GM23338 (cell line): ENCODE data around the gene SMOC2.

Source experiments
- CREB1 ChIP-seq: fragments of 250-450 bp; sonication (Bioruptor Pico); IDR thresholded peaks from 2 replicates; pipeline ENCODE4 v1.5.0; 2020; ENCODE audit warnings: low read depth, mild to moderate bottlenecking, moderate library complexity
- CTCF ChIP-seq, 2 experiments: fragments of 200-600 bp in 1 of 2; sonication (generic) in 1 of 2; conservative IDR thresholded peaks; 2 replicates each; pipeline versions ENCODE4 v1.5.1 to v1.6.1; 2016 to 2017; ENCODE audit warnings: antibody characterized with exemption in 2 of 2, low read depth in 2 of 2, mild to moderate bottlenecking in 2 of 2, moderate library complexity in 1 of 2
- EZH2 ChIP-seq: fragments of 200-600 bp; sonication (generic); IDR thresholded peaks from one replicate; pipeline ENCODE4 v1.8.0; 2017; ENCODE audit warnings: antibody characterized with exemption, mild to moderate bottlenecking, low read depth; ENCODE audit not compliant: unreplicated experiment
- EZH2phosphoT487 ChIP-seq: fragments of 200-600 bp; sonication (generic); IDR thresholded peaks from one replicate; pipeline ENCODE4 v1.8.1; 2018; ENCODE audit warnings: antibody characterized with exemption; ENCODE audit not compliant: unreplicated experiment
- JUNB ChIP-seq: IDR thresholded peaks from one replicate; pipeline ENCODE4 v1.6.1; 2016; ENCODE audit warnings: antibody characterized with exemption; ENCODE audit not compliant: unreplicated experiment
- NANOG ChIP-seq: IDR thresholded peaks from 2 replicates; pipeline ENCODE4 v1.6.1; 2016; ENCODE audit warnings: antibody characterized with exemption, borderline replicate concordance
- POLR2AphosphoS5 ChIP-seq: IDR thresholded peaks from 2 replicates; pipeline ENCODE4 v1.6.1; 2016; ENCODE audit warnings: antibody characterized with exemption, low read depth
- TF ChIP-seq, protein P1 (sequence below): IDR thresholded peaks from one replicate; pipeline ENCODE4 v1.6.1; 2018; ENCODE audit warnings: antibody characterized with exemption; ENCODE audit not compliant: unreplicated experiment

DNA sequence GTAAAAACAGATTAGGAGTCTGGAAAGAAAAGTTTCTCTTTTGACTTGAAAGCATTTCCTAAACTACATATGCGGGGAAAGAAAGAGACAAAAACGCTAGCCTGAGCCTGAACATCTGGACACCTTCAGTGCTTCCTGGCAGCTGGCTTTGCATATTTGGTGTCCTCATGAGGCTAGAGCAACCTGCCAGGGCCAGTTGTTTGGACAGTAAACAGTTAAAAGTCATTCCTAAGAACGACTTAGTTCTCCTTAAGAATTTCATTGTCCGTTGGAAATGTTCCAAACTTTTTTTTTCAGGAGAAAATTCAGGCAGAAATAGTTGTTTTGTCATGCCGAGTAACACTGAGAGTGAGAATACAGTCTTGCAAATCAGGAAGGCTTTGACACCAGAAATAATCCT, 199.8 kb downstream of the SMOC2 start:
- no peak for TF ChIP-seq EZH2phosphoT487
- no peak for TF ChIP-seq EZH2
- TF ChIP-seq, protein P1, sequence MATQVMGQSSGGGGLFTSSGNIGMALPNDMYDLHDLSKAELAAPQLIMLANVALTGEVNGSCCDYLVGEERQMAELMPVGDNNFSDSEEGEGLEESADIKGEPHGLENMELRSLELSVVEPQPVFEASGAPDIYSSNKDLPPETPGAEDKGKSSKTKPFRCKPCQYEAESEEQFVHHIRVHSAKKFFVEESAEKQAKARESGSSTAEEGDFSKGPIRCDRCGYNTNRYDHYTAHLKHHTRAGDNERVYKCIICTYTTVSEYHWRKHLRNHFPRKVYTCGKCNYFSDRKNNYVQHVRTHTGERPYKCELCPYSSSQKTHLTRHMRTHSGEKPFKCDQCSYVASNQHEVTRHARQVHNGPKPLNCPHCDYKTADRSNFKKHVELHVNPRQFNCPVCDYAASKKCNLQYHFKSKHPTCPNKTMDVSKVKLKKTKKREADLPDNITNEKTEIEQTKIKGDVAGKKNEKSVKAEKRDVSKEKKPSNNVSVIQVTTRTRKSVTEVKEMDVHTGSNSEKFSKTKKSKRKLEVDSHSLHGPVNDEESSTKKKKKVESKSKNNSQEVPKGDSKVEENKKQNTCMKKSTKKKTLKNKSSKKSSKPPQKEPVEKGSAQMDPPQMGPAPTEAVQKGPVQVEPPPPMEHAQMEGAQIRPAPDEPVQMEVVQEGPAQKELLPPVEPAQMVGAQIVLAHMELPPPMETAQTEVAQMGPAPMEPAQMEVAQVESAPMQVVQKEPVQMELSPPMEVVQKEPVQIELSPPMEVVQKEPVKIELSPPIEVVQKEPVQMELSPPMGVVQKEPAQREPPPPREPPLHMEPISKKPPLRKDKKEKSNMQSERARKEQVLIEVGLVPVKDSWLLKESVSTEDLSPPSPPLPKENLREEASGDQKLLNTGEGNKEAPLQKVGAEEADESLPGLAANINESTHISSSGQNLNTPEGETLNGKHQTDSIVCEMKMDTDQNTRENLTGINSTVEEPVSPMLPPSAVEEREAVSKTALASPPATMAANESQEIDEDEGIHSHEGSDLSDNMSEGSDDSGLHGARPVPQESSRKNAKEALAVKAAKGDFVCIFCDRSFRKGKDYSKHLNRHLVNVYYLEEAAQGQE: no peak
- TF ChIP-seq JUNB: no peak
- TF ChIP-seq CTCF (conservative IDR thresholded peaks at IDR 0.05; ENCODE audit: low read depth in 2 of 2): no peak
- TF ChIP-seq POLR2AphosphoS5: no peak
- no peak for TF ChIP-seq CREB1 (CRISPR knock-in tag)
- no peak for TF ChIP-seq NANOG
